ENCODE results near the gene TMEM51. TPM values are rescaled to one million over a fixed set of nuclear protein-coding genes. Genes with fewer than 3 reads are reported as not detected.

The TMEM51 gene
- total RNA-seq, 1 experiment from 2014 or later = 10.4 TPM

GRCh38 chr1:15224974-15225373 lies 71.4 kb downstream of the TMEM51 start (continued):
- no peak for TF ChIP-seq ARID4B (CRISPR knock-in tag; IDR thresholded peaks at IDR 0.05; ENCODE audit: borderline replicate concordance)
- no peak for TF ChIP-seq E2F5 (CRISPR knock-in tag; IDR thresholded peaks at IDR 0.05)

GRCh38 chr1:15225461-15225860 lies 71.9 kb downstream of the TMEM51 start:
- ChIA-PET POLR2A (interaction anchor here (0.6 kb wide), 2 partner anchors 13 to 16 kb away, joined by 4 to 7 read pairs; no protein-coding TSS in a partner anchor), CTCF (no interaction called here)
- DNase-seq (ENCODE audit: low spot score) = no peak
- H3K36me3 Mint-ChIP-seq = no peaks in the 10 kb centered on the region; the same call in 1 of the 2 replicates
- peaks cover 5% of the 10 kb centered on the region; the same call in 1 of the 2 replicates for H3K9me3 Mint-ChIP-seq
- H3K27ac Mint-ChIP-seq = no peak overlapping the region
- TF ChIP-seq E2F5 (CRISPR knock-in tag; IDR thresholded peaks at IDR 0.05) (no peak), CREM (CRISPR knock-in tag; IDR thresholded peaks at IDR 0.05) (no peak), ZNF121 (CRISPR knock-in tag; IDR thresholded peaks at IDR 0.05) (no peak), ZNF232 (CRISPR knock-in tag; IDR thresholded peaks at IDR 0.05) (no peak), PRRX2 (CRISPR knock-in tag; IDR thresholded peaks at IDR 0.05) (no peak)
- no peak for ATAC-seq
- no peak overlapping the region for H3K4me3 Mint-ChIP-seq
- H3K4me1 Mint-ChIP-seq = peaks cover 7% of the 10 kb centered on the region
- no peaks in the 10 kb centered on the region for H3K27me3 Mint-ChIP-seq (ENCODE audit: low read depth)

- Mint-ChIP-seq H3K36me3 (no peaks in the 10 kb centered on the region; the same call in 1 of the 2 replicates), H3K27me3 (ENCODE audit: low read depth) (no peaks in the 10 kb centered on the region), H3K27ac (no peak overlapping the region), H3K9me3 (peaks cover 5% of the 10 kb centered on the region; the same call in 1 of the 2 replicates), H3K4me1 (peaks cover 7% of the 10 kb centered on the region), H3K4me3 (no peak overlapping the region)
- no peak for ATAC-seq
- no peak for DNase-seq (ENCODE audit: low spot score)
- ChIA-PET CTCF (interaction anchor here (0.6 kb wide), 1 partner anchor 131 kb away, joined by 3 read pairs; no protein-coding TSS in a partner anchor), POLR2A (no interaction called here)
- TF ChIP-seq RELA (CRISPR knock-in tag; IDR thresholded peaks at IDR 0.05; ENCODE audit: borderline replicate concordance) (no peak), MYBL2 (CRISPR knock-in tag; IDR thresholded peaks at IDR 0.05) (no peak), SMAD4 (CRISPR knock-in tag; IDR thresholded peaks at IDR 0.05) (no peak), ETV6 (CRISPR knock-in tag; IDR thresholded peaks at IDR 0.05) (no peak), ZBTB21 (CRISPR knock-in tag; IDR thresholded peaks at IDR 0.05; ENCODE audit: borderline replicate concordance) (no peak), FOXP4 (CRISPR knock-in tag; IDR thresholded peaks at IDR 0.05) (no peak), ZNF281 (CRISPR knock-in tag; IDR thresholded peaks at IDR 0.05) (no peak)
- TF ChIP-seq, protein P1, sequence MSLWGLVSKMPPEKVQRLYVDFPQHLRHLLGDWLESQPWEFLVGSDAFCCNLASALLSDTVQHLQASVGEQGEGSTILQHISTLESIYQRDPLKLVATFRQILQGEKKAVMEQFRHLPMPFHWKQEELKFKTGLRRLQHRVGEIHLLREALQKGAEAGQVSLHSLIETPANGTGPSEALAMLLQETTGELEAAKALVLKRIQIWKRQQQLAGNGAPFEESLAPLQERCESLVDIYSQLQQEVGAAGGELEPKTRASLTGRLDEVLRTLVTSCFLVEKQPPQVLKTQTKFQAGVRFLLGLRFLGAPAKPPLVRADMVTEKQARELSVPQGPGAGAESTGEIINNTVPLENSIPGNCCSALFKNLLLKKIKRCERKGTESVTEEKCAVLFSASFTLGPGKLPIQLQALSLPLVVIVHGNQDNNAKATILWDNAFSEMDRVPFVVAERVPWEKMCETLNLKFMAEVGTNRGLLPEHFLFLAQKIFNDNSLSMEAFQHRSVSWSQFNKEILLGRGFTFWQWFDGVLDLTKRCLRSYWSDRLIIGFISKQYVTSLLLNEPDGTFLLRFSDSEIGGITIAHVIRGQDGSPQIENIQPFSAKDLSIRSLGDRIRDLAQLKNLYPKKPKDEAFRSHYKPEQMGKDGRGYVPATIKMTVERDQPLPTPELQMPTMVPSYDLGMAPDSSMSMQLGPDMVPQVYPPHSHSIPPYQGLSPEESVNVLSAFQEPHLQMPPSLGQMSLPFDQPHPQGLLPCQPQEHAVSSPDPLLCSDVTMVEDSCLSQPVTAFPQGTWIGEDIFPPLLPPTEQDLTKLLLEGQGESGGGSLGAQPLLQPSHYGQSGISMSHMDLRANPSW (CRISPR knock-in tag; conservative IDR thresholded peaks at IDR 0.05; ENCODE audit: low read depth) = no peak
Observed at GRCh38 chr1:15226388-15227255, 73.1 kb downstream of the TMEM51 start.
